ENCODE results near the gene C1R.
A peak's percentile ranks its signal among the peaks of the same experiment; 100 is the strongest.
"Not testable (repeated sequence)": the region's sequence is repeated elsewhere in the genome, so short reads cannot be mapped to it uniquely, and the experiment has no call there.

C1R gene

DNA sequence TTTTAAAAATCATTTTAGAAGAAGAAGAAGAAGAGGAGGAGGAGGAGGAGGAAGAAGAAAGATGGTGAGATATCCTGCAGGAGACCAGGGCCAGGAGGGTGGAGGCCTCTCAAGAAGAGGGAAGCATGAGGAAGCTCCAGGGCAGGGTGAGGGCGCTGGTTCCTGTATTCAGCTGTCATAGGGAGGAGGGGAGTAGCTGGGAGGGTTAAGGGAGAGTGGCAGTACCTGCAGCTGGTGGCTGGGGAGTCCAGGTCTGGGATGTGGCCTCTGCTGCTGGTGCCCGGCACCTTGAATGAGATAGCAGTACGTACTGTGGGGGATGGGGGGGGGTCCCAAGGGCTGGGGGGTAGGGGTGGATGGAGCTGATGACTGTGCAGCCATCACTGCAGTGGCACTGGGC lies 26.6 kb upstream of the C1R start:
- no peak for DNase-seq

DNA sequence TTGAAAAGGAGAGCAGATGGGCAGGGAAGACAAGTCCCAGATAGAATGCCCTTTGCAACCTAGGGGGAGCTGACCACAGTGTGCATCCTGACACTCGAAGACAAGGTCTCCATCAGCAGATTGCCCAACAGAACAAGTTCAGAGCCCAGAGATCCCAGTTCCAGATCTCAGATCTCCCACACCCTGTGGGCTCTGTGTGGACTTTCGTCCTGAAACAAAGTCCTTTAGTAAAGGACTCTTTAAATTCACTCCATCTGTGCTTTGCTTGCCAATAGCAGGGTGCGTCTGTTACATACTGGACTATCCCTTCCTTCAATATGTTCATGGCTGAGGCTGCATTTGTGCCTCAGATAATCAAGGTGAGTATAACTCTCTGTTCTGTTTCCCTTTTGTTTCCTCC lies 25.4 kb upstream of the C1R start:
- no peak for DNase-seq

DNA sequence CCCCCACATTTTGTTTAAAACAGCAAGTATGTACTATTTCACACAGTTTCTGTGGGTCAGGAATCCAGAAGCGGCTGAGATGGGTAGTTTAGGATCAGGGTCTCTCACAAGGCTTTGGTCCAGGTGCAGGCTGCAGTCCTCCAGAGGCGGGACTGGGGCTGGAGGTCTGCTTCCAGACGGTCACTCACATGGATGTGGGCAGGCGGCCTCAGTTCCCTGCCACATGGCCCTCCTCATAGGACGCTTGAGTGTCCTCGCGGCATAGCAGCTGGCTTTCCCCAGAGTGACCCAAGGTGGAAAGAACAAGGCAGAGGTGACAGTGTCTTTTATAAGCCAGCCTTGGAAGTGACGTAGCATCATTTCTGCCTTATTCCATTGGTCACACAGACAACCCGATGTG lies 24.7 kb upstream of the C1R start:
- no peak for DNase-seq

DNA sequence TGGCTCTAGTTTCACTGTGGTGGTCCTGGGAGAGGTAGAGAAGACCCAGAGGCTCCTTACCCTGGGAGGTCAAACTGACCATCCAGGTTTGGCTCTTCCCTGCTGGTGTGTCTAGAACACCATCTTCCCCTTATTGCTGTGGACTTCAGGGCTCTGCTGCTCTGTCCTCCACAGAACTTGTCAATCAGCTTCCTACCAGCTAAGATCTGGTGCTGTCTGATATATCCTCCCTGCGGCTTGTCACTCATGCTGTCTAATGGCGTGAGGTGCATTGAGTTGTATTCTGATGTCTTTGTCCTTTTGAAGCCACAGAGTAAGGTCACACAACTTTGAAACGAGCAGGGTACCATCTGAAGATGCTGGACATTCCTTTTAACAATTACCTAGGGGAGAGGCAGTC lies 24.0 kb upstream of the C1R start:
- DNase-seq, result no peak

DNA sequence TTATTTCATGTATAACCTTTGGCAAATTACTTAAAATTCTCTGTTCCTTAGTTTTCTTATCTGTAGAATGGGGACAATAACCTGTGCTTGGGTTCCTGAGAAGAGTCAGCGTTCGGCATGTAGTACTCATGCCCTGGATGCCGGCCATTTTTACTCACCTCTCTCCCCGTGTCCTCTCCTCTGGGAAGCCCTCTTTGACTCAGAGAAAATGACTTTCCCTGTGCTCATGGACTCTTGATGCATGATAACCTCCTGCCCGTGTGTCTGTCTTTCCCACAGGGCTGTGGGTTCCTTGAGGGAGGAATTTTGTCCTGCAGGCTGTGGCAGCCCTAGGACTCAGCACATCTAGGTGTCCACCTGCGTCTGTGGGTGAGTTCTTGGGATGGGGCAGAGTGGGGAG lies 22.6 kb upstream of the C1R start:
- DNase-seq, result no peak

DNA sequence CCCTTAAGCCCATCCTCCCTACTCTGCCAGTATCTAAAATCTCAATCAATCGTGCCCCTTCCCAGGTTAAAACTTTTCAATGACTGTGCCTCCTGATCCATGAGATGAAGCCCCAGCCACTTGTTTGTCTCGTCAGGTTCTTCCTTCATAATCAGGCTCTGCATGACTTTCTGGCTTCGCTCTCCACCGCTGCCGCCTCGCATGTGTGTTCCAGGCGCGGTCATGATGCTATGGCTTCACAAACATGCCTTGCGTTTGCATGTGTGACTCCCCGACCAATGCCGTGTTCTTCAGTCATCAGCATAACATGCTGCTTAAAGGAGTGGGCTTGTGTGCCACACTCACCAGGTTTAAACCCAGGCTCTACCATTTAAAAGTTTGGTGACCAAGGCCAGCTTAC lies 21.8 kb upstream of the C1R start:
- DNase-seq, result no peak

DNA sequence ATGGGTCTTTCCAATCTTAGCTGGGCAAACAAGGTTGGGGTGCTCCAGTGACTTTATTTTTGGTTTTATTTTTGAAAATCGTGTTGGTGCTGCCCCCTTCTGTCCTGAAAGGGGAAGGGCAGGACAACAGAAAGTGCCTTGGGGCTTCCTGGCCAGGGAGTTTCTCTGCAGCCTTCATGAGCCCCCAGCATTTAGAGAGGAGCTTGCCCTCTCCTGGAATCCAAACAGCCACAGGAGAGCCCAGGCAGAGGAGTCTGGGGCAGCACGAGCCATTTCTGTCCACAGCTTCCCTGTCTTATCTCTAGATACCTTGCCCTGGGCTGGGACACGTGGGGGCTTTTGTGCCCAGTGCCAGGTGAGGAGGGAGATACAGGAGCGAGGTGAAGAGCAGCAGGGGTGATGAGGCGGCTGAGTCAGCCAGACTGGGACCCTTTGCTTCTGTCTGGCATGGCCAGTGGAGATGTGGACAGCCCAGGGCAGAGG lies 21.2 kb upstream of the C1R start:
- peak in 1 of 2 experiments; percentile 25 for DNase-seq

DNA sequence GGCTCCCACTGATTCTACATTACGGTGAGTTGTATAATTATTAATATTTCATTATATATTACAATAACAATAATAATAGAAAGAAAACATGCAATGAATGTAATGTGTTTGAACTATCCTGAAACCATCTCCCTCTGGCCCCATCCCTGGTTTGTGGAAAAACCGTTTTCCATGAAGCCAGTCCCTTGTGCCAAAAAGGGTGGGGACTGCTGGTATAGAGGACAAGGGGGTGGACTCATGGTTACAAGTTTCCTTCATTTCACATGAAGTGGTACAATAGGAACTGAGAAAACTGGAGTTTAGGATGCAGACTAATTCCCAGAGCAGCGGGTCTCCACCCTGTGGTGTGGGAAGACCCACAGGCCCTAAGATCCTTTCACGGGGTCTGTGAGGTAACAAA lies 19.8 kb upstream of the C1R start:
- DNase-seq, result no peak

DNA sequence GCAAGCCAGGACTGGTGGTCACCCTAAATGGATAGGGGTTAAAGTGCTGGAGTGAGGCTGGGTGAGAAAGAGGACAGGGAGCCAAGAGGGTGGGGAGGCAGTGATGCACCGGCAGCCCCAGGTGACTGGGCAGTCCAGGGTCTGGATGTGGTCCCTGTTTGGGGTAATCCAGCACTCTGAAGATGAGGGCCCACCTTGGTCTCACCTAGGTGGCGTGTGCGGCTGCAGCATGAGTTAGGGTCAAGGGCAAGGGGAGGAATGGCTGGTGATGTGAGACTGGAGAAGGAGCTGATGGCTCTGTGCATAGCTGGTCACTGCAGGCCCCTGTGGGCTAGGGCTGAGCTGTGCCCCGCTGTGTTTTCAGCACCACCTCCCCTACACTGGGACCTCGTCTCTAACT lies 18.4 kb upstream of the C1R start:
- DNase-seq, result no peak

DNA sequence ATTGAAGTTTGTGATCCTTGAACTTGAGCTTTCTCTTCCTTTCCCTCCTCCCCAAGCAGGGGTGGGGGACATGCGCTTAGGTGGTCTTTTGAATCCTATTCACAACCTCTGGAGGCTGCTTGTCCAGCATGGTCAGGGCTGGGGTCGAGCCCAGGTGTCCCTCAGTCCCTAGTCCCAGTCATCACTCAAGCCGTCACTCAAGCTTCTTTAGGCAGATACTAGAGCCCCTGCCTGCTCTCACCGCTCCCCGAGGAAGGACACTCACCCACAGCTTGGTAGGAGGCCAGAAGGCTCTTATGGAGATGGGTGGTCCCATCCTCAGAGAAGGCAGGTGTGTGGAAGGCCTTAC lies 17.3 kb upstream of the C1R start:
- no peak for DNase-seq

DNA sequence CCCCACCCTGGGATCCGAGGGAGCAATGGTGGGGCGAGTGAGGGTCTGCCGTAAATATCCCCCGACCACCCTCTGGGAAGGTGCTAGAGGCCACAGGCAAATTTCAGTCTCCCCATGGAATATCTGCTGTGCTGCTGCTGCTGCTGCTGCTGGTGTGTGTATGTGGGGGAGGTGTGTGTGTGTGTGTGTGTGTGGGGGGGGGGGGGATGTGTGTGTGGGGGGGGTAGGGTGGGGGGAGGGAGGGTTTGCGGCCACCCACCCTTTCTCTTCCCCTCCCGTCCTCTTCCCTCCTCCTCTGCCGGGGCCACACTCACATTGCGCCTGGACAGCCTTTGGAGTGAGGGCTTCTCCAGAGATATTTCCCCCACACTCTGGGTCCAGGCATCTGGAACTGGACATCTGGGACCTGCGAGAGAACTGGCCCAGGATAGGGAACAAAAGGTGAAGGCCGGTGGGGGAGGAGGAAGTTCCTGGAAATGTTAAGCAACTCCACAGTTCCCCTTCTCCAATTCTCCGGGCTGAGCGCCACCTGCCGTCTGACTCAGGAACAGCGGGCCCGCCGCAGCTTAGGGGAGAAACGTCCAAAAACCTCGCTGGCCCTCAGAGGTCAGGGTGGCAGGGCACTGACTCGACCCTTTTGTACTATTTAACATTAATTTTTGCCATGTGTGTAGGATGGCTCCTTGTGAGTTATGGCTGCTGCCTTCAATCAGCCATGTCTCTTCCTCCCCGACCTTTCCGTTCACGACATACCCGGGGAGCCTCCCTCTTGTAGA lies 16.7 kb upstream of the C1R start, which contains the start of gene C1RL:
Gene C1RL, minus strand, starts transcription at position 419 of the 776 bp plus-strand sequence. Its CDS starts 34 bp downstream, at position 385.
- DNase-seq, result peak; percentile 66 to 83

DNA sequence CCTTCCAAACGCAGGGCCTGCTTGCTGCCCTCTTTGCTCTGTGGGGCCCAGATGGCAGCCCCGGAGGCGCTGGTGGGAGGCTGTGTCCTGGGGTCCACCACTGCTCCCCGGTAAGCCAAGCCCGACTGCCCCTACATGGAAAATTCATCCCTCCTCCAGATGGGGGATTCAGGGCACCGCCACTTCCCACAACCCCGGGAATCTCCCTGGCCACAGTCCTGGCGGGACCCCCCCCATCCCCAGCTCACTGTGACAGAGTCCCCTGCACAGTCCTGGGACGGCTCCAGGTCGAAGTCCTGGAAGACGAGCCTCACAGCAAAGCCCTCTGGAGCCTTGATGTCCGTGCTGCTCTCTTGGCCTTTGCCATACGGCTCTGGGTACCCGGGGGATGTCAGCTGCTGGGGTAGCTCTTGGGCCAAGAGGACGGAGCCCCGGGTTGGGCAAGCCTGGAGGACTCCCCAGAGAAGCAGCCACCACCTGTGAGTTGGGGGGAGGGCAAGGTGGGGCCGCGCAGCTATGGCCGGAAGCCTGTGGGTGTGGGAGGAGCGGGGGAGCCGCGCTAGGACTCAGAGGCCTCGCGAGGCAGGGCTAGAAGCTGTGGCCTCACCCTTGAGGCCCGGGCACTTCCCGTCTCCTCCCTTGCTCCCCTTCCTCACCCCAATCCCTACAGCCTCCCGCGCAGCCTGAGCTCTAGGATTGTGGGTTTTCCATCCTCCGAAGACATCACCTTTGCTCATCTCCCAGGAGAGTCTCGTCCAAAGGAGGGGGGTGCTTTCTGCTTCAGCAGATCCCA lies 16.0 kb upstream of the C1R start:
- DNase-seq, result peak; percentile 65 to 67

DNA sequence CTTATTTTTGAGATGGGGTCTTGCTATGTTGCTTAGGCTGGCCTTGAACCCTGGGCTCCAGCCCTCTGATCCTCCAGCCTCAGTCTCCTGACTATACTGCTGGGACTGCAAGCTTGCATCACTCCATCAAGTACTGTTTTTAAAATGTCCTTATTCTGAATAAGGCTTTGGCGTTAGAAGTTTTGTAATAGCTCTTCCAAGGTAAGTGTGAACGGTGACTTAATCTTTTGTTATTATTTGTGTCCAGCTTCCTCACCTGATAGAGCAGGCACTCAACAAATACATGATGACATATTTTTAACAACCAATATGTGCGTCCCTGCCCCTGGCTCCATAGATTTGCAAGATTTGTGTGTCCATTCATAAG lies 15.4 kb upstream of the C1R start:
- DNase-seq, result no peak

DNA sequence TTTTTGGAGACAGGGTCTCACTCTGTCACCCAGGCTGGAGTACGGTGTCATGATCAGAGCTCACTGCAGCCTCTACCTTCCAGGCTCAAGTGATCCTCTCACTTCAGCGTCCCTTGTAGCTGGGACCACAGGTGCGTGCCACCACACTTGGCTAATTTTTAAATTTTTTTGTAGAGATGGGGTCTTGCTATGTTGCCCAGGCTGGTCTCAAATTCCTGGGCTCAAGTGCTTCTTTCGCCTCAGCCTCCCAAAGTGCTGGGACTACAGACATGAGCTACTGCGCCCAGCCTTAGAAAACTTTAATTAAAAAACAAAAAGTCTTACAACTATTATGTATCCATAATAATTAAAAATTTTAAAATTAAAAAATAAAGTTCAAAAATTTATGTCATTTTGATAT lies 14.9 kb upstream of the C1R start:
- not testable (repeated sequence) for DNase-seq

DNA sequence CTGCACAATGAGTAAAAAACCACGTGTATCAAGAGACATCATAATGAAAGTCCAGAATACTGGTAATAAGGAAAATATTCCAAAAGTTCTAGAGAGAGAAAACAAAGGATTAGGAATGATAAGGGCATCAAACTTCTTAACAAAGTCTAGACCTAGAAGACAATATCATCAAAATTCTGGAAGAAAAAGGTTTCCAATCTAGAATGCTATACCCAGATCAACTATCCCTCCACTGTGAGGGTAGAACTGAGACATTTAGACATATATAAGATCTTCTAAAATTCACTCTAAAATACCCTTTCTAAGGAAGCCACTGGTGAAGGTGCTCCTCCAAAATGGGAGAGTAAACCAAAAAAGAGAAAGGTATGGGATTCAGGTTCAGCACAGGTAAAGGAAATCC lies 13.8 kb upstream of the C1R start:
- DNase-seq, result no peak

DNA sequence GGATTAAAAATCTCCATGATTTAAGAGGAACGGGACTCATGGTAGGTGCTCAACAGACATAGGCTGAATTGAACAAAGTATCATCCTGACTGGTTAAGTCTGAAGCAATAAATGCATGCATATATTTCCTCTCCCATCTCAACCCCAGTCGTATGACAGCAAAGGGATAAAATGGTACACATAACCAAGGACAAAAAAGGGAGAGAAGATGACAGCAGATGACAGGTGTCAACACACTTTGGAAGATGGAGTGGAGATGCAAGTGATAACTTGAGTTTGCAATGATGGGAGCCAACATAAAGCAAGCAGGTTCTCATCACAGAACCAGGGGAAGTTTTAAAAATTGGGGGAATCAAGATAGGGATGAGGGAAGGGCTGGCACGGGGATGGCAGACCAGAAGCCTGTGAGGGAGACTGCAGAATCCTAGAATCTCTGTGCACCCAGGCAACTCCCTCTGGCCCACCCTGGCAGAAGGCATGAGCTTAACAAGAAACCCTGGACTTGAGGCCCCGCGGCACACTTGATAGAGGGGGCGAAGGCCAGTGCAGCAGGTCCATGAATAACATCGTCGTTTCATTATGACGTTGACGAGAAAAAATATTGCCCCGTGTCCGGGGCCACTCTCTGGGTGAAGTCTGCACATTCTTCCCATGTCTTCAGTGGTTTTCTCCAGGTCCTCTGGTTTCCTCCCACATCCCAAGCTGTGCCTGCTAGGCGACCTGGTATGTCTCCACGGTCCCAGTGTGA lies 11.8 kb upstream of the C1R start:
- no peak for DNase-seq

DNA sequence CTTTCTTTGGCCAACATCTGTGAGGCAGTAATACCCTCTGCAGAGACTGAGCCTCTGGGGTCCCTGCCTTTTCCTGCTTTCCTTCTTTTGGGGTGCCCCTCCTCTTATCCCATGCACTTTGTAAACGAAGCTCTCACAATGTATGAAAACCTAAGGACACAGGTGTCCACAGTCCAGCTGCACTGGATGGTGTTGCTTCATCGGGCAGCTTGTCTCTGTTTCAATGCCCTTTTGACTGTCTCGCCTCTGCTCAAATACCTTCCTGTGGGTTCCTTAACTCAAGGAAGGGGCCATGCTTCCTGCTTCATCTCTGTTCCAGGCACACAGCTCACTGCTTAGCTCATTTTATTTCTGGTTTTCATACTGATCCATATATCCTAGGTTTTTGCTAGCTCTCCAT lies 10.3 kb upstream of the C1R start:
- no peak for DNase-seq

DNA sequence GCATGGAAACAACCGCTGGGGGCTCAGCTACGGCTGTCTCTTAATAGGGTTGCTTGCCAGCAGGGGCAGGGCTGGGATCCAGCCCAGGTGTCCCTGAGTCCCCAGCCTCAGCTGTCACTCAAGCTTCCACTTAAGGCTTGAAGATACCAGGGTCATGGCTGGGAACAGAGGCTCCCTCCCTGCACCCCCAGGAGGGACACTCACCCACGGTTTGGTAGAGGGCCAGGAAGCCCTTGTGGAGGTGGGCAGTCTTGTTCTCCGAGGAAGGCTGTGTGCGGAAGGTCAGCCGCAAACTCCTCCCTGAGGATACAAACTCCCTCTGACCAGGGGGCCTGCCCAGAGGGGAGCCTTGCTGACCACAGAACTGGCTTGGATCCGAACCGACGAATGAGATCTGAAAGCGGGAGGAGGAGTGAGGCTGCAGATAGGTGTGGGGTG lies 9.5 kb upstream of the C1R start:
- DNase-seq, result no peak

DNA sequence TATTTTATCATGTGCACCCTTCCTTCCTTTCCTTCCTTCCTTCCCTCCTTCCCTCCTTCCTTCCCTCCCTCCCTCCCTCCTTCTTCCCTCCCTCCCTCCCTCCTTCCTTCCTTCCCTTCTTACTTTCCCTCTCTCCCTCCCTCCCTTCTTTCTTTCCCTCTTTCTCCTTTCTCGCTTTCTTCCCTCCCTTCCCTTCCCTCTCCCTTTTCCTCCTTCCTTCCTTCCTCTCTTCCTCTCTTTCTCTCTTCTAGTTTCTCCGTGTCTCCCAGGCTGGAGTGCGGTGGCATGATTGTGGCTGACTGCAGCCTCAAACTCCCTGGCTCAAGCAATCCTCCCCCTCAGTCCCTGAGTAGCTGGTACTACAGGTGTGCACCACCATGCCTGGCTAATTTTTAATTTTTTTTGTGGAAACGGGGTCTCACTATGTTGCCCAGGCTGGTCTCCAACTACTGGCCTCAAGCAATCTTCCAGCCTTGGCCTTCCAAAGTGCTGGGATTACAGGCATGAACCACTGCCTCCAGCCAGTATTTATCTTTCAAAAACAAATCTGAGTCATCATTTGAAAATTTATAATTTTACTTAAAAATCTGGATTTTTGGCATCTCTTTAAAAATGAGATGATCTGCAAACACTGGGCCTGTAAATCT lies 8.9 kb upstream of the C1R start:
- DNase-seq, result no peak

DNA sequence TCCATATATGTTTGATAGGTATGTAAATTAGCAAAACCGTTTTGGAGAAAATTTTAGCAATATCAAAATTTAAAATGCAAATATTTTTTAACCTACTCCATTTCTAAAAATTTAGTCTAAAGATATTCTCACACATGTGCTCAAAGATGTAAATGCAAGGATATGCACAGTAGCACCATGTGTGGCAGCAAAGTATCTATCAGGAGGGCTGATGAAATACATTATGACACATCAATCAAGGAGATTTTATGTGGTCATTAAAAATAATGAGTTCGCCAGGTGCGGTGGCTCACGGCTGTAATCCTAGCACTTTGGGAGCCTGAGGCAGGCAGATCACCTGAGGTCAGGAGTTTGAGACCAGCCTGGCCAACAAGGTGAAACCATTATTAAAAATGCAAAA lies 8.0 kb upstream of the C1R start:
- no peak for DNase-seq

DNA sequence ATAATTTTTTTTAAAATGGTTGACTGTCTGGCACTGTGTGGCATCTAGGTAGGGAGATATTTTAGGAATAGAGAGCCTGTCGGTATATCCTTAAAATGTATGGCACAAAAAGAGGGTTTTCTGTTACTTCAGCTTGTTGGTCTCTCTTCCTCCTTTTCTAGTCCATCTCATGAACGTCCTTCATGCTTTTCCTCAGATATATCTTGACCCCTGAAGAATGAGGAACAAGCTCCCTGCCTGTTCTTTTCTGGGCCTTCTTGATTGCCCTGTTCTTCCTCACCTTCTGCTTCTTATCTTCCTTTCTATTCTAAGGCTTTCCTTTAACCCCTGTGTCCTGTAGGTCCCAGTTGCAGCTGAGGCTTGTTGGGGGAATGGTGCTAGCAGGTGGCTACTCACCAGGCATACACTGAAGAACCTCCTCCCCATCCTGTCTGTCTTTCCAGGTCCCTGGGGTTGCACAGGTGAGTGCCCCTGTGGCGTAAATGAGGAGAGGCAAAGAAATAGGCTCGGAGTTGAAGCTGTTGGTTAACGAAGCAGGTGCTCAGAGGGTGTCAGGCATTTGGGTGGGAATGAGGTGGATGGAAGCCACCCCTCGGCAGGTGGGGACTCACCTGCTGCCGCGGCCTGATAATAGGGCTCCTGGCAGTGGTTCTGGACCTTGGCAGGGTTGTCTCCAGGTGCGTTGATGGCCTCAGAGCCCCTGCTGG lies 7.2 kb upstream of the C1R start:
- DNase-seq, result no peak

DNA sequence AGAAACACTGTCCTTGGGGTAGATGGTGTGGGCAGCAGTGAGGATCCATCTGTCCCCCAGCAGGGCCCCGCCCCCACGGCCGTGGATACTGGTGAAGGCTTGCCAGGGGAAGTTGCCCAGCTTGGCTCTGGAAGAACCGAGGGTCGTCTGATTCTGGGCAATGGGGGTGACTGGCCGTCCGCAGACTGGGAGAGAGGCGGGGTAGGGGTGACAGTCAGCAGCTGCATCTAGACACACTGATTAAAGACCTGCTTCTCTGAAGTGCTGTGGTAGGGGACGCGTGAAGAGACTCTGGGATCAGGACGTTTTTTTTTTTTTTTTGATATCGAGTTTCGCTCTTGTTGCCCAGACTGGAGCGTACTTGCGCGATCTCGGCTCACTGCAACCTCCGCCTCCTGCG lies 4.7 kb upstream of the C1R start:
- DNase-seq, result no peak

All from stimulated activated CD4-positive, alpha-beta T cell treated with anti-CD3 and anti-CD28 coated beads, Interleukin-4, amount 100 ng/mL, for 4 hours (primary cell).